ENCODE measurements around the gene B4GALT1.
"Not testable (repeated sequence)": the region's sequence is repeated elsewhere in the genome, so short reads cannot be mapped to it uniquely, and the experiment has no call there.

Gene B4GALT1

GRCh38 chr9:33161011-33161588, 6.0 kb downstream of the B4GALT1 start:
- FAIRE-seq: no peak

GRCh38 chr9:33160446-33160845, 6.7 kb downstream of the B4GALT1 start:
- not testable (repeated sequence) for FAIRE-seq

- FAIRE-seq: no peak
Observed at GRCh38 chr9:33159777-33160127, 7.4 kb downstream of the B4GALT1 start.

- FAIRE-seq: no peak
Observed at GRCh38 chr9:33158843-33159776, 8.0 kb downstream of the B4GALT1 start.

- no peak for FAIRE-seq
Observed at GRCh38 chr9:33157960-33158842, 8.9 kb downstream of the B4GALT1 start.

GRCh38 chr9:33155393-33155792, 11.7 kb downstream of the B4GALT1 start:
- no peak for FAIRE-seq

GRCh38 chr9:33154371-33154770, 12.8 kb downstream of the B4GALT1 start:
- FAIRE-seq: no peak

- no peak for FAIRE-seq
Observed at GRCh38 chr9:33153666-33154065, 13.5 kb downstream of the B4GALT1 start.

GRCh38 chr9:33153001-33153400, 14.1 kb downstream of the B4GALT1 start:
- FAIRE-seq: no peak

- no peak for FAIRE-seq
Observed at GRCh38 chr9:33151601-33152000, 15.5 kb downstream of the B4GALT1 start.

- FAIRE-seq: no peak
Observed at GRCh38 chr9:33151007-33151557, 16.1 kb downstream of the B4GALT1 start.

- FAIRE-seq: no peak
Observed at GRCh38 chr9:33148367-33149014, 18.6 kb downstream of the B4GALT1 start.

GRCh38 chr9:33147416-33148169, 19.5 kb downstream of the B4GALT1 start:
- FAIRE-seq: no peak

GRCh38 chr9:33146298-33146697, 20.8 kb downstream of the B4GALT1 start:
- no peak for FAIRE-seq

GRCh38 chr9:33144551-33144950, 22.6 kb downstream of the B4GALT1 start:
- FAIRE-seq: no peak

GRCh38 chr9:33143241-33143661, 23.9 kb downstream of the B4GALT1 start:
- no peak for FAIRE-seq

GRCh38 chr9:33142535-33142934, 24.6 kb downstream of the B4GALT1 start:
- FAIRE-seq: no peak

GRCh38 chr9:33140401-33141360, 26.5 kb downstream of the B4GALT1 start:
- FAIRE-seq: no peak

- no peak for FAIRE-seq
Observed at GRCh38 chr9:33139421-33140228, 27.5 kb downstream of the B4GALT1 start.

All from endometrium (tissue), 2 donors.